GM21423 (cell line): ENCODE measurements around the gene CTNNBL1.
A peak's percentile ranks its signal among the peaks of the same experiment; 100 is the strongest.

ENCODE experiments used
- ATAC-seq: cut with Tn5 transposase; IDR thresholded peaks from one replicate; pipeline ENCODE4 v1.9.1; 2021; ENCODE audit warnings: mild to moderate bottlenecking, moderate library complexity; ENCODE audit not compliant: unreplicated experiment

Gene CTNNBL1

DNA sequence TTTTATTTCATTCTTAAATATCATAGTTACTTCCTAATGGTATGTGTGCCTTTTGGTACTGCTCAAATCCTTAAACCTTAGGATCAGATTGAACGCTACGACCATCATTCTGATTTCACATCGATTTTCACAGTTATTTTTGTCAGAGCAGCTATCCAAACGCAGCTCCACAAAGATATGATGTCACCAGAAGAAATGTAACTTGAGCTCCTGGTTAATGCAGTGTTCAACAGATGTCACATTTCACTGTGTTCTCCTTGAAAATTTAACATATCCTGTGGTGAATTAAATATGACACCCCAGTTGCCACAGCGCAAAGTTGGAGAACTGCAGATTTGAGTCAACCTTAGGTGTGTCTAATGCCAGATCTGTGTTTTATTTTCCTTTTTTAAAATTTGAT, 81.4 kb downstream of the CTNNBL1 start:
- no peak for ATAC-seq

DNA sequence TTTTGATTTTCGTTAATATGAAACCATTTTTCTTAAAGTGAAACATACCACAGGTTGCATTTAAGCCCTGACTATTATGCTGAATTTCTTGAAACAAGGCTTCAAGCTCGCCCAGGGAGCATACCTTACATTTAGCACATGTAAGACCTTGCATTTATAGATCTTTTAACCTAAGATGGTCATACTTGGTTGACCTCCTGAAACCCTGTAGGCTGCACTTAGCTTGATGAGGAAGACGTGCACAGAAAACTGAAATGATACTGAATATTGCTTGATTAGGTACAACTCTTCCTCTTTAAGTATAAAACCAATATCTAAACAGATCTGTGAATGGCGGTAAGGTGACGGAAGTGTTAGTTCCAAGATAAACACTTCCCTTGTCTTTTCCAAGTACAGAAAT, 82.2 kb downstream of the CTNNBL1 start:
- no peak for ATAC-seq

DNA sequence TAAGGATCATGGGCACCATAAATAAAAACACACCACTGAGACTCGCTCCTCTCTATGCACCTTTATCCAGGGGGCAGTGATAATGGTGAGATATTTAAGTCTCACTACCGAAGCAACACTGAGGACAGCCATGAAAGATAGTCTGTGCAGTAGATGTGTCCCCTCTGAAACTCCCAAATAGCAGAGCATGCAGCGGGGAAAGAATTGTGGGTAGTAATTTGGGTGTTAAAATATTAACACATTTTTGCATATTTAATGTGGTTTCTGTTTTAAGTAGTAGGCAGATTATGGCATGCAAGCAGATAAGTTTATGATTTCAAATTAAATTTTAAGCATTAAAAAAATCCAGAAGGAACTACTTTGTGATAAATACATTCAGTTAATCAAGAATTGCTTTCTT, 82.7 kb downstream of the CTNNBL1 start:
- ATAC-seq: no peak

DNA sequence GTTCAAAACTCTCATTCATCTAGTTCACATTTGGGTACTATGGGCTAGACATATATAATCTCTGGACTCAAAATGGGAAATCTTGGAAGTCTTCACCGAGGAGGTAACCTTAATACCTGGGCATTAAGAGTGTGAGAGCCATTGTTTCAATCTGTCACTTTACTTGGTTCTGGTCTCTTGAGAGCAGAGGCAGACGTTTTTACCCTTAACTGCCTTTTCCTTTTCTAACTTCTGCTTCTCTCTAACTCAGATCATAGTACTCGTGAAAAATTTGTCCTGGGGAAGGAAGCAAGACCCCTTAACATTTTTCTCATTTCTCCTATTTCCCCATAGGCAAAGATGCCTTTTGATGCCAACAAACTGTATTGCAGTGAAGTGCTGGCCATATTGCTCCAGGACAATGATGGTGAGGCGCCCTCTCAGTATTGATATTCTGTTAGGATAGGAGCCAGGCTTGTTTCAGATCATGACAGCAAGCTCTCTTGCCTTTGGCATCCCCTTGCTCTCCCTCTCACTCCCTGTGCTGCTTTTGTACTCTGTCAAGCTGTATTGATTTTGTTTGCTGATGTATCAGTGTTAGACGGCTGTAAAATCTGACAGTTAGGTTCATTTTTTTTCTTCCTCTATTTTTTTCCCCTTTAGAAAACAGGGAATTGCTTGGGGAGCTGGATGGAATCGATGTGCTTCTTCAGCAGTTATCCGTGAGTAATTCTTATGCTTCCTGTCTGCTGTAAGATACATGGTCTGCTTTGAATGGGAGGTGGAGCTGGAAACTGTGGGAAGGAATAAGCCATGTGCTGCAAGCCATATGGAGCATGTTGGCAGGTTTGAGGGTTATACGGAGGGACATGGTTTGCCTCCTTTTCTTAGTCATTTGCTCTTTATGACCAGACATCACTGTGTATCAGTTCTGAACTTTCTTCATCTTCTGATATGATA, 83.5 kb downstream of the CTNNBL1 start:
- no peak for ATAC-seq

DNA sequence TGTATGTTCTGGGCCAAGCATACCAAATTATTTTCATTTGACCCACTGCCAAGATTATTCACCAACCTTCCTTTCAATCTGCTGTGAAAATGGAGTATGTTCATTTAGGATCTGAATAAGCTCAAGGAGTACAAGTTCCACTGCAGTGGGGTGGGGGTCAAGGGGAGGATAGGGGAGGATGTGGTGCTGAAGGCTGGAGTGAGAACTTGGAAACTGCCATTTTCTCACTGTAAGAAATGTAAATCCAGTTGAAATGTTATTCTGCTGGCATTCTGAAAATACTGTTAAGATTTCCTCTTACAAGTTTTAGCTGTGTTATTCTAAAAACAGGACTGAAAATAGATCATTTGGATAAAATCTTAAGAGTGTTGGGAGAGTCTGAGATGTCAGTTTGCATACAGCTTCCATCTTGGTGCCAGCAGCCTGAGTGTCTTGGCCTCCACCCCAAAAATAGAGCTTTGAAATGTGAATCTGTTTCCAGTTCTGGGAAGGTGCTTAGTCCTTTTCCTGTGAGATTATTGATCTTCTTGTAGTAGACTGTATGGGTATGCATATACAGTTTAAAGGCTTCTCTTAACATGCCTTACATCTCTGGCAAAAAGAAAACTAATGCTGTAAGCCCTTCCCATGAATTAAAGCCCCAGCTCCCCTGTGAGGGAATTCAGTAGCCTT, 84.3 kb downstream of the CTNNBL1 start:
- ATAC-seq: no peak

DNA sequence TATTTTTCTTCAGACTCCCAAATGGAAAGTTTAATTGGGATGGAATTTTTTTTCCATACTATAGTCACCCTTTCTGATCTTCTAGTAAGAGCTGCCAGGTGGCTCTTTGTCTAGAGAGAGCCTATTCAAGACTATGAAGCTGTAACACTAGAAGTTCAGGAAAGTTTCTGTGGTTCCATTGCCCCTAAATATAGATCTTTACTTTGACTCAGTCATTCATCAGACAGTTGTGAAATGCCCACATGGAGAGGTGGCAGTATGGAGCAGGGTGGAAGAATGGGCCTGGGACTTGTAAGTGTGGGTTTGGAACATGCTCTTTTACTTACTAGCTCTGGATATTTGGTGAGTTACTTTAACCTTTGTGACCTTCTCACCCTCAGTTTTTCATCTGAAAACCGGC, 87.8 kb downstream of the CTNNBL1 start:
- ATAC-seq: no peak

DNA sequence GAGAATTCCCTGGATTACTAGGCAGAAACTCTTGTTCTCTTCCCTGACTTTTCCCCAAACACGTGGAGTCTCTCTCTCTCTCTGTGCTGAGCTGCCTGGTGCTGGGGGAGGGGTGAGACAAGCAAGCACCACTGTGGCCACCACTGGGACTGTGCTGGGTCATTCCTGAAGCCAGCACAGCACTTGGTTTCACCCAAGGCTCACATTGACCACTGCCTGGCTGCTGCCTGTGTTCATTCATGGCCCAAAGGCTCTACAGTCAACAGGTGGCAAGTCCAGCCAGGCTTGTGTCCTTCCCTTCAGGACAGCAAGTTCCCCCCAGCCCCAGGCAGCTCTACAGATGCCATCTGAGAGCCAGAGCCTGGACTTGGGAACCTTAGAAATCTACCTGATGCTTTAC, 92.2 kb downstream of the CTNNBL1 start:
- ATAC-seq: no peak

DNA sequence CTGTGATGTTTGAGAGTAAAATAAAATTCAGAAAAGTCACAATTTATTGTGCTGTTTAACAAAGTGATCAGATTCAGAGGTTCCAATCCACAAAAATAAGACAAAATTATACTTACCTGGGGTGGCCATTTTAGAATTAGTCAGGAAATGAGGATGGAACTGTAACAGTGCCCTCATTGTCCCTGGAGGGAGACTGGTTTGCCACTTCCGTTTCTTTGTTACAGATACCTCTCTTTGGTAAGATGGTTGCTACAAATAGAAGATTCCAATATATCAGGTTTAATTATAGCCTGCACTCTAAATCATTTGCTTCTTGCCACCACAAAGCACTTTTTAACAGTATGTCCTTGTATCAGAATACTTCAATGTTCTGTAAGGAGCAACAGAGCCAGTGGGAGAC, 95.6 kb downstream of the CTNNBL1 start:
- no peak for ATAC-seq

DNA sequence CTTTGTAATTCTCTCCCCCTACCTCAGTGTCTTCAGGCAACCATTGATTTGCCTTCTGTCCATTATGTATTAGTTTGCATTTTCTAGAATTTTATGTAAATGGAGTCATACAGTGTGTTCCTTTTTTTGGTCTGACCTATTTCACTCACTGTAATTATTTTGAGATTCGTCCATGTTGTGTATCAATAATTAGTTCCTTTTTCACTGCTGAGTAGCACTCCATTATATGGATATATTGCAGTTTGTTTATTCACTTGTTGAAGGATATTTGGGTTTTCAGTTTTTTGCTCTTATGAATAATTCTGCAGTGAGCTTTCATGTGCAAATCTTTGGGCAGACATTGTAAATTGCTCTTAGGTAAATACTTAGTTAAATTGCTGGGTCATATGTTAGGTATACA, 97.1 kb downstream of the CTNNBL1 start:
- no peak for ATAC-seq

DNA sequence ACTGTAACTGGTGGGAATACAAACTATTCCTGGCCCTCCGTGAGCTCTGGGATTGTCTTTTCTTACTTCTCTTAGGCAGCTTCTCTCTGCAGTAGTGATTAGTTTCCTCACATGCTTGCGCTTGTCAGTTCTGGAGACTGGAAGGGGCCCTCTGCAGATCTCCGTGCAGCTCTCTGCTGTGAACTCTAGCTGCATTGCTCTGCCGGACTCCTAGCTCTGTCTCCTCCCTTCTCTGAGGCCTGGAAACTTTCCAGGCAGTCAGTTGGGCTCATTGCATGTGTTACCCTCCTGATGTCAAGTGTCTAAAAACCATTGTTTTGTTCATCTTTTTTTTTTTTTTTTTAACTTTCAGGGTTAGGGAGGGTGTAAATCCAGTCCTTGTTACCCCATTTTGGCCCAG, 102.3 kb downstream of the CTNNBL1 start:
- ATAC-seq: no peak

DNA sequence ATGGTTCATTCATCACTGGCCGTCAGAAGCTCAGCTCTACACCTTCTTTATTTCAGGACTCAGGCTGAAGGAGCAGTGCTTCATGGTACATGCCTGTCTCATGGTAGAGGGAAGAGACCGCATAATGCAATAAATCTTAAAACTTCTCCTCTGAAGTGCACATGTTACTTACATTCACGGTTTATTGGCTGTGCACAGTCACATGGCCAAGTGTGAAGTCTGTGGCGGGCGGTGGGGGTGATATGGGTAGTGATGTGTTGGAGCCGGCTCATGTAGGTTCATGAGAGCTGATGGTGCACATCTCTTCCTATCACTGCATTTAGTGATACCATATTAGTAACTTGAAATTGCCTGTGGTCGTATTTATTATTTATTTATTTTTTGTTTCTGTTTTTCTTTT, 102.9 kb downstream of the CTNNBL1 start:
- no peak for ATAC-seq

DNA sequence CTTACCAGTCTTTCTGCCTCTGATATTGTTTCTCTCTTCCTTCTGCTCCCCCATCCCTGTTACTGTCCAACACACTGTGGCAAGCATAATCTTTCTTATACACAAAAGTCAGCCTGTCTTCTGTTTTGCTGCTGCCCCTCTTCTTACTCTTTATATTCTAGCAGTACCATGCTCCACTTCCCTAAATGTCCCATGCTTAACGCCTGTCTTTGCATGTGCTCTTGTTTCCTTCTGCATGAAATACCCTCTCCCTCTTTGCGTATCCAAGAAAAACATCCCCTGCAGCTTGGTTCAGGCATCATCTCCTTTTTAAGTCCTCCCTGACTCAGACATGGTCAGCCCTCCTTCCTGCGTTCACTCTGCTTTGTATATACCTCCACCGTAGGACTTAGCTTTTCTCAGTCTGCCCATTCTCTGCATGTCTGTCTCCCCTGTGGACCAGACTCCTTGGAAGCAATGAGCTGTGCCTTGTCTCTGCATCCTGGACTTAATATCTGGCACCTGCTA, 103.9 kb downstream of the CTNNBL1 start:
- ATAC-seq: no peak

DNA sequence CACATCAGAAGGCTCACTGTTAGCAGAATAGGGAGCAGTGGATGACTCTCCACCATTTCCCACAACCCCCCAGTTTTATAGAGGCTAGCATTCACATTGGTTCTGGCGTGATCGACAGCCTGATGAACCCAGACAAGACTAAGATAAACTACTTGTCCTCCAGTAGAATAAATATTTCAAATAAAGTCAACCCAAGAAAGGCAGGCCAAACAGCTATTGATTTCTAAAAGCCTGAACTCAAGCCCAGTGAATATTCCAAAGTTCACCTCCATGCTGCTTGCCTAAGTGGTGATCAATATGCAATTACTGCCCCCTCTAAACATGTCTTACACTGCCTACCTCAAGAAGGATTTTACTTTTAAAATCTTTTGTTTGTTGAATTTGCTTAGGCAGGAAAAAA, 104.5 kb downstream of the CTNNBL1 start:
- ATAC-seq: no peak

DNA sequence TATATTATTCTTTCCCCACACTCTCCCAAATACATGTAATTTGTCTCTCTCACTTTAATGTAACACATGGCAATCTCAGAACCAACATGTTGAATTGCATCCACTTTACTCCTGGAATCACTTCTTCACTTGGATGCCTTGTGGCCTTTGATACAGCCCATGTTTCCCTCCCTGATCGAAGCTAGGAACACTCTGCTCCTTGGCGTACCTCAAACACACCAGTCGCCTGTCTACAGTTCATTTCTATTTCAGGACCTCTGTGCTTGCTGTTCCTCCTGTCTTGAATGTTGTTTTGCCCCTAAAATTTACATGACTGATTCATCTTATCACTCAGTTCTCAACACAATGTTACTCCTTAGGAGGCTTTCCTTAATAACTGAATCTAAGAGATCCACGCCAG, 106.8 kb downstream of the CTNNBL1 start:
- ATAC-seq: no peak

DNA sequence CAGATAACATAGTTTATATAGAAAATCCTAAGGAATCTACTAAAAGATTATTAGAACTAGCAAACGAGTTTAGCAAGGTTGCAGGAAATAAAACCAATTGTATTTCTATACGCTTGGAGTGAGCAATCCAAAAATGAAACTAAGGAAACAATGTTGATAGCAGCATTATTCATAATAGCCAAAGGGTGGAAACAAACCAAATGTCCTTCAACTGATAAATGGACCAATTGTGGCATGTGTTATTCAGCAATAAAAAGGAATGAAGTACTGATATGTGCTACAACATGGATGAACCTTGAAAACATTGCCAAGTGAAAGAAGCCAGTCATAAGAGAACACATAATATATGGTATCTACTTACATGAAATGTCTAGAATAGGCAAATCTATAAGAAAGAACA, 108.1 kb downstream of the CTNNBL1 start:
- ATAC-seq: no peak

DNA sequence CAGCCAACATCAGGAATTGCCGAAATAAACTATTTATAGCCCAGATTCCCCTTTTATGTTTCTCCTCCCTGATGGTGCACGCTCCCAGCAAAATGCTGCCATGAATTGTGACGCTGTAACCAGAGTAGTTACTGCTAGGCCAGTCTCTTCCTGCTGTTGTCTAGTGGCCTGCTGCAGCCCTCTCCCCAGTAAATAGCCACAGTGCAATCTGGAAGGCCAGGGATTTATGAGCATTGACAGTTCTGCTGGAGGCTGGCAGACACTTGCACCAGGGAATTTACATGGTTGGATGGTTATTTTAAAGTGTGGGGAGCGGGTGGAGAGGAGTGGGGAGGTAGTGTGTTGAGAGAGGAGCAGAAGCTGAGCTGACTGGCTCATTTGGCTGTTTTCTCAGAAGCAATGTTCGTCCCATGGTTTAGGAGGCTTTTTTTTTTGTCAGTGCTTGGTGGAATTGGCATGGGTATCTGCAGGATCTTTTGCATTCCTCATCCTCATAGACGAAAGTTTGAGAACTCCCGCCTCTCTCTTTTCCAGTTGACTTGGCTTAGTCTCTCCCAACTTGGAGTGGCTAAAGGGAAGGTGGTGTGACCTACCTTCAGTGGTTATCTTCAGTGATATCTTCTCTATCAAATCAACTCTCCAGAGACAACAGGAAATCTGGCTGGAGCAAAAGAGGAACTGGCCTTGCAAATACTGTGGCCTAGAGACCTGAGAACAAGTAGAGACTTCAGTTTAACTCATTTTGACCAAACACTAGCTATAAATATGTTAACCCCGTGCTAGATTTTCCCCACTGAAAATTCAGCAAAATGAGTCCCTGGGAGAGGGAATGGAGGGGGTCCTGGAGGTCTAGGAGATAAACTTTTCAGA, 109.8 kb downstream of the CTNNBL1 start:
- peak; percentile 47 for ATAC-seq

DNA sequence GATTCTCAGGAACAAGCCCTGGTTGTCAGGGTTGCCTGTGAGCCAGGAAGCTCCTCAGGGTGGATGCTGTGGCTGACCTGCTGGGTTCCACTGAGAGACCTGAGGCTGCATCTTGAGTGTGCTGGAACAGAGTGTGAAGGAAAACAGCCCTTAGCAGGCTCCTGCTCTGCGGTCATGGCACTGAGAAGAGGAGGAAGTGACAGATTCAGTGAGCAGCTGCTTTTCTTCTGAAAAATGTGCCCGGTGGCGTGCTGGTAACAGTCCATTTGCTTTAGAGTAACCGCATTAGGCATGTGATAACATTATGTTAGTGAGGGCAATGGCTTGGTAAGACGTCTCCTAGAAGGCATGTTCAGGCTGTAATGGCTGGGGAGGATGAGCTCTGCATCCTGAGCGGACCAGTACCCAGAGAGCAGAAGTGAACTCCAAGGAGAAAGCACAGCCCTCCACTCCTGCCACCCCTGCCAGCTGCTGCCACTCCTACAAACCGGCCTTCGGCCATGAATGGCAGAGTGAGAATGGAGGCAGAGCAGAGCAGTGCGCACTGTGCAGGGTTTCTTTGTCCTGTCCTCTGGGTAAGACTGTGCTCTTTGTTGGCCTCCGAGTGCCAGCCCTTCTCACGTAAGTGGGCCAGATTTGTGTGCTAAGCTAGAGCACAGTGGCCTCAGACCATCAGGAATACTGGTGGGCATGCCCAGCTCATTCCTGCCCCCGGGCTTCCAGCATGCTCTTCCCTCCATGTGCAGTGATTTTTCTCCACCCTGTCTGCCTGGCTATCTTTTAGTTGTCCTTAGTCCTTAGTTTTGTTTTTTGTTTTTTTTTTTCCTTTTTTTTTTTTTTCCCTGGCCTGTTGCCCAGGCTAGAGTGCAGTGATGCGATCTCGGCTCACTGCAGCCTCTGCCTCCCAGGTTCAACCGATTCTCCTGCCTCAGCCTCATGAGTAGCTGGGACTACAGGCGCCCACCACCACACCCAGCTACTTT, 111.0 kb downstream of the CTNNBL1 start:
- peak; percentile 74 for ATAC-seq

DNA sequence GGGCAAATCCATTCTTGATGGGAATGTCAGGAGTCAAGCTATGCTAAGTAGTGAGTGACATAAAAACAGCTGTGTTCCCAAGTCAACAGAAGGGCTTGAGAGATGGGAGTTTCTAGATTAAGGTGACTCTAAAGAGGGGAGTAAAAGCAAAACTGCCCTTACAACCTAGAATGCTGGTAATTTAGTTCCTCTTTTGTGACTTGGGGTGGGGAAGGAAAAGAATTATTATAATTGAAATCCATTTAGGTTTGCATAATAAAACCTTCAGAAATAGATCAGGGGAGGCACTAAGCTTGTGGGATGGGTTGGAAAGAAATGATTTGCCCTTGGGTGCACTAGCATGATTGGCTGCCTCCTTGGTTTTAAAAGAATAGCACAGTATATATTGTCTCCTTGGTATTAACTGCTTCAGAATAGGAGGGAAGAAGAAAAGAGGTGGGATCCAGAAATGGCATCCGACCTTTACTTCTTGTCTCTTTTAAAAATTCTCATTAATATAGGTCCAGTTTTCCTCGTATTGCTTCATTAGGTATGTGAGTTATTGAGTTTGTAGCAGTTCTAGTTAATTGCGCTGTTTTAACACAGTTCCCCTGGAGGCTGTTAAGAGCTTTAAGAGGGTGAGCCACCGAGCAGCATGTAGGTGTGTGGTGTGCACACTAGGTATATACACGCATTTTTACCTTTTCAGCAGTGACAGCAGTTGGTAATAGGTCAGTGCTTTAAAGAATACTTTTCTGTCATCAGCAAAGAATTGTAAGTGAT, 113.8 kb downstream of the CTNNBL1 start:
- ATAC-seq: no peak
